Measurements from ENCODE around the gene RHOD. TPM values are rescaled to one million over a fixed set of nuclear protein-coding genes. Genes with fewer than 3 reads are reported as not detected.

The RHOD gene, protein sequence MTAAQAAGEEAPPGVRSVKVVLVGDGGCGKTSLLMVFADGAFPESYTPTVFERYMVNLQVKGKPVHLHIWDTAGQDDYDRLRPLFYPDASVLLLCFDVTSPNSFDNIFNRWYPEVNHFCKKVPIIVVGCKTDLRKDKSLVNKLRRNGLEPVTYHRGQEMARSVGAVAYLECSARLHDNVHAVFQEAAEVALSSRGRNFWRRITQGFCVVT
- 2.8 TPM for total RNA-seq
- polyA plus RNA-seq: 11.3 TPM
- long read RNA-seq, donor 1: 0 reads
- long read RNA-seq, donor 2: 0 reads
- long read RNA-seq, donor 3, partial matches to known transcripts: 5 of 8 reads
- long read RNA-seq, donor 3, other reads (novel, unspliced or antisense): 0 of 8 reads
- long read RNA-seq, donor 4: 0 reads
- long read RNA-seq, donor 5, partial matches to known transcripts: 0 of 4 reads
- long read RNA-seq, donor 5, other reads (novel, unspliced or antisense): 0 of 4 reads
- long read RNA-seq, donor 6, partial matches to known transcripts: 0 of 1 reads
- long read RNA-seq, donor 6, other reads (novel, unspliced or antisense): 0 of 1 reads
- long read RNA-seq, donor 7, partial matches to known transcripts: 0 of 1 reads
- long read RNA-seq, donor 7, other reads (novel, unspliced or antisense): 0 of 1 reads
- long read RNA-seq, donor 8: 0 reads
- long read RNA-seq, donor 9, partial matches to known transcripts: 0 of 1 reads
- long read RNA-seq, donor 9, other reads (novel, unspliced or antisense): 0 of 1 reads
- long read RNA-seq, donor 10: 0 reads

DNA sequence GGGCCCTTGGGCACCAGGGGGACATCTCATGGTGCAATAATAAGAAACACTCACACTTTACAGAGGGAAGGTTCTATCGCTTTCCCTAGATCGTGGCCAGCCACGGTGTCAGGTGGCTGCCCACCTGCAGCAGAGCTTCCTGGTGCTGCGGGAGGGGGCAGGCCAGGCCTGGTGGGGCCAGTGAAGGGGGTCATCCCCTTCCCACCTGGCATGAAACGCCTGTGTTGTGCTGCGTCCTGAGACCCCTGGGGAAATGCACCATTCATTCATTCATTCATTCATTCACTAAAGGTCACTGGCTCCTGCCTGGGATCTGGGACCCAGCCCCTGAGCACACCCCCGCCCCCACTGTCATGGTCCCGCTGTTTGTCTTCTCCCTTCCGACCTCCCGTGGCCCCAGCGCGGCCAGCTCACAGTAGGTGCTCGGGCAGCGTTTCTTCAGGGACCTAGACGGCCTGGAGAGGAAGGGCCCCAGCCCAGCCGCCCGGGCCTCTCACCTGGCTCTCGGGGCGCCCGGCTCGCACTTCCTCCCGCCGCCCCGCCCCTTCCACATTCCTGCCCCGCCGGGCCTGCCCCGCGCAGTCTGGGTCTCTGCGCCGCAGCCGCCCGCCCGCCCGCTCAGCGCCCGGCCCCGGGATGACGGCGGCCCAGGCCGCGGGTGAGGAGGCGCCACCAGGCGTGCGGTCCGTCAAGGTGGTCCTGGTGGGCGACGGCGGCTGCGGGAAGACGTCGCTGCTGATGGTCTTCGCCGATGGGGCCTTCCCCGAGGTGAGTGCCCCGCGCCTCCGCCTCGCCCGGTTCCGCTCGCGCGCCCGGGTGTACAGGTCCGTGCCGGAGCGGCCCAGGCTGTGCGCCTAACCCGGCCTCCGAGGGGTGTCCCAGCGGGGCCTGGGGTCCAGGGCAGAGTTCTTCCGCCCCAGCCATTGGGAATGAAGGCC lies at the start of gene RHOD:
Gene RHOD, plus strand, starts transcription at position 581 of the 938 bp plus-strand sequence. Its CDS starts 56 bp downstream, at position 637.
- H3K9me3 ChIP-seq (ENCODE audit: control insufficient read depth in 2 of 2, insufficient read depth in 1 of 2, low read length in 1 of 2): peaks cover 0 to 2% of the 10 kb centered on the region in 2 donors
- WGBS: 11% methylated on average over 72 of the region's 72 CpGs
- peaks cover 21 to 80% of the 10 kb centered on the region in 2 donors for H3K27me3 ChIP-seq (ENCODE audit: control insufficient read depth in 2 of 2, insufficient read depth in 1 of 2, low read length in 1 of 2)
- no peaks in the 10 kb centered on the region for H3K36me3 ChIP-seq (ENCODE audit: control insufficient read depth in 2 of 2, insufficient read depth in 2 of 2, low read length in 1 of 2)
- H3K4me3 ChIP-seq (ENCODE audit: low read length in 2 of 2): peak within 1 kb of the TSS; percentile 18 to 31
- H3K4me1 ChIP-seq (ENCODE audit: control insufficient read depth in 2 of 2, insufficient read depth in 2 of 2, low read length in 2 of 2): peaks cover 10 to 14% of the 10 kb centered on the region in 2 donors
- DNase-seq (ENCODE audit: low read depth in 6 of 9, low spot score in 9 of 9): no peak
- H3K27ac ChIP-seq (ENCODE audit: low read depth in 1 of 2, low read length in 1 of 2): no peak within 1 kb of the TSS

DNA sequence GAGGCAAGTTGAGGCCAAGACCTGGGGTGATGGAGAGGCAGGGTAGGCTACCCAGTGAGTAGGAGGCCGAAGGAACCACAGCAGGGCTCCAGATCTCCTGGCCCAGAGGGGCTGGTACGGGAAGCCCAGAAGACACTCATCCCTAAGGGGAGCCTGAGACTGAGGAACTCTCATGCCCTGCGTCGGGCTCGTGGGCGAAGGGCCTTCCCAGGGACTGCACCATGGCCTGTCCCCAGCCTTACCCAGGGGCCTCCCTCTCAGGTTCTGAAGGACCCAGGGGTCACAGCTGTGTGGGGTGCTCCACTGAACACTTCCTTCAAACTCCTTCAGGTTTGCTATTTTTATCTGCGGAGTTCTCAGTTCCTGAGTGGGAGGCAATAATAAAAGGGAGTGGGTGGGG lies 49.5 kb upstream of the RHOD start:
- H3K27ac ChIP-seq (ENCODE audit: low read depth in 1 of 2, low read length in 1 of 2): no peak overlapping the region
- no peaks in the 10 kb centered on the region for H3K9me3 ChIP-seq (ENCODE audit: control insufficient read depth in 2 of 2, insufficient read depth in 1 of 2, low read length in 1 of 2)
- H3K4me1 ChIP-seq (ENCODE audit: control insufficient read depth in 2 of 2, insufficient read depth in 2 of 2, low read length in 2 of 2): no peaks in the 10 kb centered on the region
- H3K4me3 ChIP-seq (ENCODE audit: low read length in 2 of 2): no peak overlapping the region
- DNase-seq (ENCODE audit: low read depth in 6 of 9, low spot score in 9 of 9): no peak
- H3K36me3 ChIP-seq (ENCODE audit: control insufficient read depth in 2 of 2, insufficient read depth in 2 of 2, low read length in 1 of 2): no peaks in the 10 kb centered on the region
- WGBS: 99% methylated on average over 7 of the region's 7 CpGs
- peaks cover 0 to 16% of the 10 kb centered on the region in 2 donors for H3K27me3 ChIP-seq (ENCODE audit: control insufficient read depth in 2 of 2, insufficient read depth in 1 of 2, low read length in 1 of 2)

DNA sequence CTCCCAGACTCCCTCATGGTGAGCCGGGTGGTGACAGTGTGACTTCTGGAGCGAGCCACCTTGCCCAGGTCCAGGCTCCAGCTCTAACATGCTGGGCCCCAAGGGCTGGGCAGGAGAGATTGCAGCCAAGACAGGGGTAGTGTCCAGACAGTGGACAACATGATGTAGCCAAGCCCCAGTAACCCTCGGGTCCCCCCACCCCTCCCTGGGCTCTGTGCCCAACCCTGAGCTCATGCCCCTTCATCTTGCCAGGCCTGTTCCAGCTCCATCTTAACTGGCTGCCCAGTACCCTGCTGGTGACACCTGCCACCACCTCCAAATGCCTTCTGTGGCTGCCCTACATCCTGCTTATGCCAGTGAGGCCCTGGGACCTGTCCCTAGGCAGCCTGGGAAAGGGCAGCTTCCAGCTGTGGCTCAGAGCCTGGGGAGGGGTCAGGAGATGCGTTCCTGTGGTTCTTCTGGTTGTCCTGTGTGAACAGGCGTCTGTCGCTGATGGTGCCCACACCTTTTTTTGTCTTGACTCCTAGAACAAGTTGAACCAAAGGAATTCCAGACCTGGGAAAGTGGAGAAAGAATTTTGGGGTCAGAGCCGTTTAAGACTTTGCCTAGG lies 46.2 kb upstream of the RHOD start:
- no peaks in the 10 kb centered on the region for H3K4me1 ChIP-seq (ENCODE audit: control insufficient read depth in 2 of 2, insufficient read depth in 2 of 2, low read length in 2 of 2)
- no peak for DNase-seq (ENCODE audit: low read depth in 6 of 9, low spot score in 9 of 9)
- no peak overlapping the region for H3K27ac ChIP-seq (ENCODE audit: low read depth in 1 of 2, low read length in 1 of 2)

DNA sequence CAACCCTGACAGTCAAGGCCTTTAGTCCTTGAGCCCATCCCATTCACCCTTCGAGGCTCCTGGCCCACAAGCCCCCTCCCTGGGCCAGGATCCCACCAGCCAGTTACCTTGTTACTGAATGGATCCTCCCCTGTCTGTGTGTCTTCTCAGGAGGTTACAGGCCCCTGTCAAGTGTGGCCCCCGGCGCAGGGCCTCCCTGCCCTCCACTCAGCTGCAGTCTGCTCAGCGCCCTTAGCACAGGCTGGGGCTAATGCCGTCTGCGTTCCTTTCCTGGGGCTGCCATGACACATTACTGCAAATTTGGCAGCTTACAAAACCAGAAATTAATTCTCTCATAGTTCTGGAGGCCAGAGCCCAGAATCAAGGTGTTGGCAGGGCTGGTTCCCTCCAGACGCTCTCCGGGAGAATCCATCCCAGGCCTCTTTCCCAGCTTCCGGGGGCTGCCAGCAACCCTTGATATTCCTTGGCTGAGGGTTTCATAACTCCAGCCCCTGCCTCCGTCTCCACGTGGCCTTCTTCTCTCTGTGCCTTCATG lies 43.1 kb upstream of the RHOD start:
- no peak overlapping the region for H3K27ac ChIP-seq (ENCODE audit: low read depth in 1 of 2, low read length in 1 of 2)
- no peaks in the 10 kb centered on the region for H3K36me3 ChIP-seq (ENCODE audit: control insufficient read depth in 2 of 2, insufficient read depth in 2 of 2, low read length in 1 of 2)
- no peaks in the 10 kb centered on the region for H3K9me3 ChIP-seq (ENCODE audit: control insufficient read depth in 2 of 2, insufficient read depth in 1 of 2, low read length in 1 of 2)
- H3K27me3 ChIP-seq (ENCODE audit: control insufficient read depth in 2 of 2, insufficient read depth in 1 of 2, low read length in 1 of 2): peaks cover 2 to 41% of the 10 kb centered on the region in 2 donors
- 94% methylated on average over 11 of the region's 11 CpGs for WGBS
- no peak for DNase-seq (ENCODE audit: low read depth in 6 of 9, low spot score in 9 of 9)
- no peaks in the 10 kb centered on the region for H3K4me1 ChIP-seq (ENCODE audit: control insufficient read depth in 2 of 2, insufficient read depth in 2 of 2, low read length in 2 of 2)
- H3K4me3 ChIP-seq (ENCODE audit: low read length in 2 of 2): no peak overlapping the region

More for the DNA sequence above, 46.2 kb upstream of the RHOD start:
- Histone ChIP-seq H3K36me3 (ENCODE audit: control insufficient read depth in 2 of 2, insufficient read depth in 2 of 2, low read length in 1 of 2) (no peaks in the 10 kb centered on the region), H3K27me3 (ENCODE audit: control insufficient read depth in 2 of 2, insufficient read depth in 1 of 2, low read length in 1 of 2) (peaks cover 0 to 26% of the 10 kb centered on the region in 2 donors), H3K9me3 (ENCODE audit: control insufficient read depth in 2 of 2, insufficient read depth in 1 of 2, low read length in 1 of 2) (no peaks in the 10 kb centered on the region), H3K4me3 (ENCODE audit: low read length in 2 of 2) (no peak overlapping the region)
- whole genome bisulfite sequencing: 94% methylated on average over 7 of the region's 7 CpGs

DNA sequence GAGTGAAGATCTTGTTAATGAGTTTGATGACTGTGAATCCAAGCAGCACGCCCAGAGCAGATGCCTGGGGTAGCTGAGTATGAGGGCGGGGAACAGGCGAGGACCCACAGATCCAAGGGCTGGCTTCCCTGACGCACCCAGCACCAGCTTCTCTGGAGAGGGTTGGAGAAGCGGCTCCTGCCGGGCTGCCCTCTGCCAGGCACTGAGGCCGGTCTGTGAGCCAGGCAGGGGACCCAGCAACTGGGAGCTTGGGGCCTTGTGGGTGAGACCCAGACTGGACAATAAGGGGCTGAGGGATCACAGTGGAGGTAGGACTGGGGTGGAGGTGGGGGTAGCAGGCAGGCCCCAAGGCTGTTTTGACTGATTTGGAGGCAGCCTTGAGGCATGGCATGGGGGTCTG lies 42.3 kb upstream of the RHOD start:
- WGBS: 98% methylated on average over 7 of the region's 7 CpGs
- no peaks in the 10 kb centered on the region for H3K9me3 ChIP-seq (ENCODE audit: control insufficient read depth in 2 of 2, insufficient read depth in 1 of 2, low read length in 1 of 2)
- no peak overlapping the region for H3K27ac ChIP-seq (ENCODE audit: low read depth in 1 of 2, low read length in 1 of 2)
- no peaks in the 10 kb centered on the region for H3K36me3 ChIP-seq (ENCODE audit: control insufficient read depth in 2 of 2, insufficient read depth in 2 of 2, low read length in 1 of 2)
- H3K27me3 ChIP-seq (ENCODE audit: control insufficient read depth in 2 of 2, insufficient read depth in 1 of 2, low read length in 1 of 2): peaks cover 2 to 43% of the 10 kb centered on the region in 2 donors
- no peak overlapping the region for H3K4me3 ChIP-seq (ENCODE audit: low read length in 2 of 2)
- DNase-seq (ENCODE audit: low read depth in 6 of 9, low spot score in 9 of 9): no peak
- no peaks in the 10 kb centered on the region for H3K4me1 ChIP-seq (ENCODE audit: control insufficient read depth in 2 of 2, insufficient read depth in 2 of 2, low read length in 2 of 2)

DNA sequence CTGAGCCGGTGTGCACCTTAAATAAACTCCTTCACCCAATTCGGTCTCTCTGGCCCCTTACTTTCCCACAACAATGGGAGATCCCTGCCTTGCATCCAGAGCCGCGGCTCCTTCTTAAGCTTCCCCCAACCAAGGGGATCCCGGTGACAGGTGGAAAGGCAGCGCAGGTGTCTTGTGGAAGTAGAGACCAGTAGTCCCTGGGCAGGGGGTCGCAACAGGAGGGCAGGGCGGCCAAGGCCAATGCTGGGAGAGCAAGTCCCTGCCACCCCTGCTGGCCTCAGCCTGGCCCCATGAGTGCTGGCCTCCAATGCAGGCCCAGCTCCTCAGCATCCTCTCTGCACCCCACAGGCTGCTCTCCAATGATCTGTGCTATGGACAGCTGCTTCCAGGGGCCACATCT lies 41.6 kb upstream of the RHOD start:
- Histone ChIP-seq H3K36me3 (ENCODE audit: control insufficient read depth in 2 of 2, insufficient read depth in 2 of 2, low read length in 1 of 2) (no peaks in the 10 kb centered on the region), H3K27me3 (ENCODE audit: control insufficient read depth in 2 of 2, insufficient read depth in 1 of 2, low read length in 1 of 2) (peaks cover 2 to 50% of the 10 kb centered on the region in 2 donors), H3K9me3 (ENCODE audit: control insufficient read depth in 2 of 2, insufficient read depth in 1 of 2, low read length in 1 of 2) (no peaks in the 10 kb centered on the region), H3K27ac (ENCODE audit: low read depth in 1 of 2, low read length in 1 of 2) (no peak overlapping the region), H3K4me1 (ENCODE audit: control insufficient read depth in 2 of 2, insufficient read depth in 2 of 2, low read length in 2 of 2) (no peaks in the 10 kb centered on the region), H3K4me3 (ENCODE audit: low read length in 2 of 2) (no peak overlapping the region)
- WGBS: 95% methylated on average over 8 of the region's 8 CpGs
- DNase-seq (ENCODE audit: low read depth in 6 of 9, low spot score in 9 of 9): no peak

DNA sequence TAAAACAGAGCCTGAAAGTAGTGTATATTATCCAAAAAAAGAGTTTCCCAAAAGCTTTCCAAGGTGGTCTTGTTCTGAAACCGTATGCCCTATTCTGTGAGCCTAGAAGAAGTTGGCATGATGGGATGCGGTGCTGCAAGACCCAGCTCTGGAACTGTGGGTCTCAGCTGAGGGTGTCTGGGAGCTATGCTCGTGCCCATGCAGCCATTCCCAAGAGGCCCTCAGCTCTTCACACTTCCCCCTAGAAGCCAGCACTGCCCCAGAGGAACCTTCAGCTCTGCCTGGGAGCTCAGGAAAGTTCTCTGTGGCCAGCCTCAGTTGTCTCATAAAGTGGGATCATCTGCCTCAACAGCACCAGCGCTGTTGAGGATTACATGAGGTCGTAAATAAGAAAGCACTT lies 40.1 kb upstream of the RHOD start:
- WGBS: 86% methylated on average over 5 of the region's 5 CpGs
- H3K9me3 ChIP-seq (ENCODE audit: control insufficient read depth in 2 of 2, insufficient read depth in 1 of 2, low read length in 1 of 2): peaks cover 0 to 2% of the 10 kb centered on the region in 2 donors

DNA sequence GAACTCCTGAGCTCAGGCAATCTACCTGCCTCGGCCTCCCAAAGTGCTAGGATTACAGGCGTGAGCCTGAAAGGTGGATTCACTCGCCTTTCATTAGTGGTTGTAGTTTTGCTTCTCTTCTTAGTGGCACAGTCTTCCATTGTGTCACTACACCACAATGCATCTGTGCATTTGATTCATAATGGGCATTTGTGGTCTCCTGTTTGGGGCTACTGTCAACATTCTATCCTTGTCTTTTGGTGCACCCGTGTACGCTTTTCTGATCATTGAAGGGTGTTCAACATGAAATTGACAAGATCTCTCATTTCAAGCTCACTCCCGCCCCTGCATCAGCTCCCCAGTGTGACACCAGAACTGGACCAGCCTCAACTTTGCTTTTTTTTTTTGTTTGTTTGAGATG lies 35.7 kb upstream of the RHOD start:
- Histone ChIP-seq H3K27ac (ENCODE audit: low read depth in 1 of 2, low read length in 1 of 2) (no peak overlapping the region), H3K36me3 (ENCODE audit: control insufficient read depth in 2 of 2, insufficient read depth in 2 of 2, low read length in 1 of 2) (no peaks in the 10 kb centered on the region), H3K4me1 (ENCODE audit: control insufficient read depth in 2 of 2, insufficient read depth in 2 of 2, low read length in 2 of 2) (peaks cover 6 to 27% of the 10 kb centered on the region in 2 donors), H3K4me3 (ENCODE audit: low read length in 2 of 2) (no peak overlapping the region), H3K27me3 (ENCODE audit: control insufficient read depth in 2 of 2, insufficient read depth in 1 of 2, low read length in 1 of 2) (peaks cover 44 to 79% of the 10 kb centered on the region in 2 donors), H3K9me3 (ENCODE audit: control insufficient read depth in 2 of 2, insufficient read depth in 1 of 2, low read length in 1 of 2) (peaks cover 1 to 23% of the 10 kb centered on the region in 2 donors)
- 95% methylated on average over 6 of the region's 6 CpGs for WGBS
- no peak for DNase-seq (ENCODE audit: low read depth in 6 of 9, low spot score in 9 of 9)

More for the DNA sequence above, 40.1 kb upstream of the RHOD start:
- H3K27me3 ChIP-seq (ENCODE audit: control insufficient read depth in 2 of 2, insufficient read depth in 1 of 2, low read length in 1 of 2): peaks cover 6 to 63% of the 10 kb centered on the region in 2 donors
- no peak overlapping the region for H3K4me3 ChIP-seq (ENCODE audit: low read length in 2 of 2)
- no peak for DNase-seq (ENCODE audit: low read depth in 6 of 9, low spot score in 9 of 9)
- H3K27ac ChIP-seq (ENCODE audit: low read depth in 1 of 2, low read length in 1 of 2): no peak overlapping the region
- no peaks in the 10 kb centered on the region for H3K4me1 ChIP-seq (ENCODE audit: control insufficient read depth in 2 of 2, insufficient read depth in 2 of 2, low read length in 2 of 2)
- H3K36me3 ChIP-seq (ENCODE audit: control insufficient read depth in 2 of 2, insufficient read depth in 2 of 2, low read length in 1 of 2): no peaks in the 10 kb centered on the region
